SU-DHL-6 (cell line): Measurements from ENCODE around the gene ALKBH2.

Source experiments
- CTCF ChIP-seq: fragments of 200-600 bp; sonication (generic); IDR thresholded peaks from one replicate; pipeline ENCODE4 v1.5.1; 2017; ENCODE audit warnings: antibody characterized with exemption, mild to moderate bottlenecking, low read length, moderate library complexity; ENCODE audit not compliant: insufficient read depth, poor library complexity, severe bottlenecking
- EZH2phosphoT487 ChIP-seq: fragments of 200-600 bp; sonication (generic), shearing (Covaris generic); conservative IDR thresholded peaks from 2 replicates; pipeline ENCODE4 v1.6.1; 2018; ENCODE audit warnings: mild to moderate bottlenecking, antibody characterized with exemption, low read length, moderate library complexity, mixed read lengths

GRCh38 chr12:109137055-109137454, 43.8 kb upstream of the ALKBH2 start:
- TF ChIP-seq CTCF: no peak
- no peak for TF ChIP-seq EZH2phosphoT487
